Measurements from ENCODE around the gene CHMP3. TPM values are rescaled to one million over a fixed set of nuclear protein-coding genes. Genes with fewer than 3 reads are reported as not detected.

CHMP3 gene
- total and polyA plus RNA-seq, 2 donors (not counting 1 experiment from before 2014, with no cell fraction given): 17.5 to 72.5 TPM

DNA sequence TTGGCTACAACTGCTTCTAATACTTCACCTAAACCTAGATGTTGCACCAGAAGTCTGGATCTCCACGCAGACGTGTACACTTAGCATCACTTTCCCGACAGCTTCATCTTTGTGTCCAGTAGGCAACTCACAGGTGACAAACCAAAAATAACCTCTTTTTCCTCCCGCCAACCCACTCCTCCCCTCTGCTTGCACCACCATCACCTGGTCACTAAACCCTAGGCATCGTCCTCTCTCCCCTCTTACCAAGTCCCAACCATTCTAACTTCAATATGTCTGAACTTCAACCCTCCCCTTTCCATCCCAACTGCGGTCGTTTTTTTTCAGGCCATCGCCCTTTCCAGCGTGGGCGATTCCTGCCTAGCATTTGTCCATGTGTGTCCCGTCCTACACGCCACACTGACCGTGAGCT, 413 bp upstream of the CHMP3 start:
- H3K27me3 Mint-ChIP-seq: peaks cover 3% of the 10 kb centered on the region
- H3K27ac ChIP-seq (ENCODE audit: low read length in 2 of 2): peak overlapping the region; percentile 99 to 100
- H3K79me2 ChIP-seq (ENCODE audit: control insufficient read depth, insufficient read depth, low read length): peaks cover 54% of the 10 kb centered on the region
- ChIA-PET CTCF (interaction anchor here (1.3 kb wide), 1 partner anchor 123 kb away, joined by 4 read pairs; the partner anchor contains the start of gene KDM3A), POLR2A (no interaction called here)
- H3K36me3 ChIP-seq (replicated peaks in 1 of 2; ENCODE audit: control extremely low read depth in 1 of 2, control insufficient read depth in 1 of 2, extremely low read depth in 1 of 2, insufficient read depth in 2 of 2, low read length in 1 of 2): peaks cover 0 to 3% of the 10 kb centered on the region in 2 experiments
- 80% methylated on average over 13 of the region's 13 CpGs for WGBS (ENCODE audit: insufficient coverage)
- peak overlapping the region; percentile 100 for H3K9ac ChIP-seq (ENCODE audit: low read length)
- H3K4me3 Mint-ChIP-seq: peak overlapping the region; percentile 93
- TF ChIP-seq CTCF (IDR thresholded peaks at IDR 0.05): no peak
- TF ChIP-seq EZH2 (IDR thresholded peaks at IDR 0.05; ENCODE audit: borderline replicate concordance, insufficient read depth, low read depth, low read length, poor library complexity, severe bottlenecking): no peak
- peaks cover 7% of the 10 kb centered on the region for H4K20me1 ChIP-seq (ENCODE audit: control insufficient read depth, insufficient read depth, low read length, poor library complexity, severe bottlenecking)
- no peaks in the 10 kb centered on the region for H3K9me3 ChIP-seq (ENCODE audit: control extremely low read depth in 1 of 3, control insufficient read depth in 2 of 3, insufficient read depth in 1 of 3, low read length in 2 of 3)
- intact Hi-C loops (cut with micrococcal nuclease): loop anchor here (1.0 to 10.0 kb wide), 4 partner anchors 60 to 1499 kb away; partner anchors contain the start of genes IMMT, MRPL35, RNF103 and RNU2-63P
- H3K9me3 Mint-ChIP-seq (ENCODE audit: insufficient read depth): no peaks in the 10 kb centered on the region
- H3K27ac Mint-ChIP-seq: peak overlapping the region; percentile 98
- ATAC-seq (ENCODE audit: low read depth): no peak
- H2AFZ ChIP-seq (ENCODE audit: insufficient read depth, low read depth, low read length, poor library complexity, severe bottlenecking): peak overlapping the region; percentile 93
- H3K4me2 ChIP-seq (replicated peaks; ENCODE audit: low read depth, low read length, poor library complexity, severe bottlenecking): peak overlapping the region; percentile 86
- no peaks in the 10 kb centered on the region for H3K27me3 ChIP-seq (replicated peaks in 1 of 4; ENCODE audit: control extremely low read depth in 1 of 4, control insufficient read depth in 3 of 4, insufficient read depth in 4 of 4, low read length in 3 of 4)
- DNase-seq: no peak
- H3K4me1 ChIP-seq (ENCODE audit: control insufficient read depth in 2 of 2, insufficient read depth in 2 of 2, low read length in 2 of 2): peaks cover 20 to 21% of the 10 kb centered on the region in 2 donors
- peak overlapping the region; percentile 87 to 100 (median 95) for H3K4me3 ChIP-seq (ENCODE audit: control extremely low read depth in 1 of 5, extremely low read depth in 1 of 5, insufficient read depth in 1 of 5, low read depth in 2 of 5, low read length in 4 of 5)
- peaks cover 41% of the 10 kb centered on the region for H3K4me1 Mint-ChIP-seq

GRCh38 chr2:86562485-86562921, 740 bp downstream of the CHMP3 start:
- POLR2A ChIA-PET: interaction anchor here (1.1 to 1.5 kb wide), 2 partner anchors 60 to 121 kb away, joined by 11 read pairs; partner anchors contain the start of gene KDM3A
- H3K27ac ChIP-seq (ENCODE audit: low read length in 2 of 2): peak overlapping the region; percentile 99 to 100
- peak overlapping the region; percentile 93 for H3K4me3 Mint-ChIP-seq
- H3K27me3 Mint-ChIP-seq: peaks cover 2% of the 10 kb centered on the region
- peak overlapping the region; percentile 98 for H3K27ac Mint-ChIP-seq
- TF ChIP-seq CTCF (IDR thresholded peaks at IDR 0.05) (no peak), EZH2 (IDR thresholded peaks at IDR 0.05; ENCODE audit: borderline replicate concordance, insufficient read depth, low read depth, low read length, poor library complexity, severe bottlenecking) (no peak)
- peak overlapping the region; percentile 93 for H2AFZ ChIP-seq (ENCODE audit: insufficient read depth, low read depth, low read length, poor library complexity, severe bottlenecking)
- H3K4me1 ChIP-seq (ENCODE audit: control insufficient read depth in 2 of 2, insufficient read depth in 2 of 2, low read length in 2 of 2): peaks cover 20 to 30% of the 10 kb centered on the region in 2 donors
- peaks cover 41% of the 10 kb centered on the region for H3K4me1 Mint-ChIP-seq
- no peak for ATAC-seq (ENCODE audit: low read depth)
- H3K4me3 ChIP-seq (ENCODE audit: control extremely low read depth in 1 of 5, extremely low read depth in 1 of 5, insufficient read depth in 1 of 5, low read depth in 2 of 5, low read length in 4 of 5): peak overlapping the region; percentile 87 to 100 (median 95)
- CTCF ChIA-PET: interaction anchor here (0.6 to 1.0 kb wide), 2 partner anchors 53 to 1545 kb away, joined by 3 to 4 read pairs; no protein-coding TSS in a partner anchor
- H4K20me1 ChIP-seq (ENCODE audit: control insufficient read depth, insufficient read depth, low read length, poor library complexity, severe bottlenecking): peaks cover 18% of the 10 kb centered on the region
- H3K9me3 Mint-ChIP-seq (ENCODE audit: insufficient read depth): no peaks in the 10 kb centered on the region
- H3K79me2 ChIP-seq (ENCODE audit: control insufficient read depth, insufficient read depth, low read length): peaks cover 65% of the 10 kb centered on the region
- DNase-seq: no peak
- intact Hi-C loops (cut with micrococcal nuclease): loop anchor here (1.0 to 10.0 kb wide), 4 partner anchors 122 to 1500 kb away; partner anchors contain the start of genes IMMT, MRPL35 and RNU2-63P
- H3K9me3 ChIP-seq (ENCODE audit: control extremely low read depth in 1 of 3, control insufficient read depth in 2 of 3, insufficient read depth in 1 of 3, low read length in 2 of 3): no peaks in the 10 kb centered on the region
- H3K9ac ChIP-seq (ENCODE audit: low read length): peak overlapping the region; percentile 100
- WGBS (ENCODE audit: insufficient coverage): 0% methylated on average over 12 of the region's 16 CpGs
- no peaks in the 10 kb centered on the region for H3K27me3 ChIP-seq (replicated peaks in 1 of 4; ENCODE audit: control extremely low read depth in 1 of 4, control insufficient read depth in 3 of 4, insufficient read depth in 4 of 4, low read length in 3 of 4)
- H3K4me2 ChIP-seq (replicated peaks; ENCODE audit: low read depth, low read length, poor library complexity, severe bottlenecking): peak overlapping the region; percentile 86
- peaks cover 0 to 3% of the 10 kb centered on the region in 2 experiments for H3K36me3 ChIP-seq (replicated peaks in 1 of 2; ENCODE audit: control extremely low read depth in 1 of 2, control insufficient read depth in 1 of 2, extremely low read depth in 1 of 2, insufficient read depth in 2 of 2, low read length in 1 of 2)

Data from B cell (primary cell).